Esophagus squamous epithelium (tissue), 5 donors: ENCODE data around the gene KAT2B. TPM values are rescaled to one million over a fixed set of nuclear protein-coding genes. Genes with fewer than 3 reads are reported as not detected.

Source experiments
- DNase-seq: peaks from one replicate; lab custom pipeline; 2025; lab: John Stamatoyannopoulos, UW
- H3K27ac ChIP-seq, 4 donors: fragments of 200-600 bp; sonication (generic); one replicate each; pipeline ENCODE4 v1.5.1; 2016 to 2019; ENCODE audit warnings: mild to moderate bottlenecking in 1 of 4
- H3K27me3 ChIP-seq, 4 donors: fragments of 200-600 bp; sonication (generic); 1 replicate in 3 of 4; 2 replicates in 1 of 4; pipeline versions ENCODE4 v1.5.1 to v1.6.0; 2017 to 2021; ENCODE audit warnings: antibody characterized with exemption in 1 of 4
- H3K36me3 ChIP-seq, 3 donors: fragments of 200-600 bp; sonication (generic); one replicate each; pipeline ENCODE4 v1.5.1; 2016 to 2019
- H3K4me1 ChIP-seq, 3 donors: fragments of 200-600 bp; sonication (generic); one replicate each; pipeline ENCODE4 v1.5.1; 2017 to 2019
- H3K4me3 ChIP-seq, 4 donors: fragments of 200-600 bp; sonication (generic); 1 replicate in 3 of 4; 2 replicates in 1 of 4; pipeline ENCODE4 v1.5.1; 2016 to 2019; ENCODE audit warnings: mild to moderate bottlenecking in 2 of 4, moderate library complexity in 1 of 4
- H3K9me3 ChIP-seq, 3 donors: fragments of 200-600 bp; sonication (generic); one replicate each; pipeline ENCODE4 v1.5.1; 2016 to 2019
- CTCF ChIP-seq, 6 experiments: fragments of 450-650 bp in 4 of 6; fragments of 200-600 bp in 2 of 6; sonication (generic) in 2 of 6; IDR thresholded peaks; one replicate each; pipeline ENCODE4 v1.5.1; 2016 to 2019; ENCODE audit warnings: antibody characterized with exemption in 6 of 6, mild to moderate bottlenecking in 4 of 6, moderate library complexity in 4 of 6
- POLR2A ChIP-seq, 4 donors: fragments of 450-650 bp; IDR thresholded peaks; one replicate each; pipeline ENCODE4 v1.6.1; 2017; ENCODE audit warnings: antibody characterized with exemption in 4 of 4, mild to moderate bottlenecking in 4 of 4, moderate library complexity in 3 of 4
- WGBS, 2 donors: methylation state at CpG; one replicate each; pipeline ENCODE4 v1.1.5; 2018; 5-methylcytosine and 5-hydroxymethylcytosine counted together
- intact Hi-C: fragments of 100-400 bp; cut with DNase I; formaldehyde crosslinking; loops from one replicate; pipeline ENCODE4 v1.15.0; 2022
- total RNA-seq, 4 donors: library from RNA; depleted of rRNA; stranded (reverse); fragments of >200 nt; gene quantifications; one replicate each; pipeline ENCODE4 v1.1.0, GENCODE V29; 2016
- donor health status: DM: yes; HTN: yes; CAD: no.

The KAT2B gene
- total RNA-seq, 4 donors from 2014 or later, result 20.0 to 27.1 (median 23.8) TPM

GRCh38 chr3:20083953-20084352 lies 43.7 kb downstream of the KAT2B start:
- Histone ChIP-seq H3K4me1 (peaks cover 10 to 22% (median 16%) of the 10 kb centered on the region in 3 donors), H3K27me3 (no peaks in the 10 kb centered on the region), H3K9me3 (no peaks in the 10 kb centered on the region), H3K36me3 (peaks cover 0 to 23% (median 0%) of the 10 kb centered on the region in 3 donors), H3K4me3 (no peak overlapping the region), H3K27ac (no peak overlapping the region)
- WGBS, 2 donors, result 86 to 90% methylated on average over 2 of the region's 2 CpGs
- intact Hi-C loops, result no loop called here
- no peak for DNase-seq
- TF ChIP-seq CTCF (IDR thresholded peaks at IDR 0.05), result no peak
- TF ChIP-seq POLR2A (IDR thresholded peaks at IDR 0.05), result no peak

GRCh38 chr3:20091331-20092047 lies 51.2 kb downstream of the KAT2B start:
- intact Hi-C loops, result no loop called here
- no peak for DNase-seq
- Histone ChIP-seq H3K9me3 (peaks cover 0 to 4% (median 0%) of the 10 kb centered on the region in 3 donors), H3K36me3 (peaks cover 0 to 40% (median 0%) of the 10 kb centered on the region in 3 donors), H3K27me3 (no peaks in the 10 kb centered on the region), H3K27ac (no peak overlapping the region), H3K4me1 (peaks cover 0 to 7% (median 0%) of the 10 kb centered on the region in 3 donors), H3K4me3 (no peak overlapping the region)
- 77 to 90% methylated on average over 2 of the region's 2 CpGs for WGBS, 2 donors
- no peak for TF ChIP-seq POLR2A (IDR thresholded peaks at IDR 0.05)
- TF ChIP-seq CTCF (IDR thresholded peaks at IDR 0.05), result no peak

GRCh38 chr3:20095470-20095869 lies 55.2 kb downstream of the KAT2B start:
- 93 to 94% methylated on average over 4 of the region's 4 CpGs for WGBS, 2 donors
- Histone ChIP-seq H3K27ac (no peak overlapping the region), H3K36me3 (peaks cover 0 to 65% (median 0%) of the 10 kb centered on the region in 3 donors), H3K9me3 (no peaks in the 10 kb centered on the region), H3K27me3 (no peaks in the 10 kb centered on the region), H3K4me1 (peaks cover 0 to 7% (median 0%) of the 10 kb centered on the region in 3 donors), H3K4me3 (no peak overlapping the region)
- no peak for DNase-seq
- TF ChIP-seq POLR2A (IDR thresholded peaks at IDR 0.05) (no peak), CTCF (IDR thresholded peaks at IDR 0.05) (no peak)
- intact Hi-C loops, result no loop called here

GRCh38 chr3:20096135-20096685 lies 56.0 kb downstream of the KAT2B start:
- Histone ChIP-seq H3K36me3 (peaks cover 0 to 70% (median 0%) of the 10 kb centered on the region in 3 donors), H3K27ac (no peak overlapping the region), H3K4me1 (peaks cover 0 to 7% (median 0%) of the 10 kb centered on the region in 3 donors)

More at GRCh38 chr3:20096135-20096685, 56.0 kb downstream of the KAT2B start:
- Histone ChIP-seq H3K4me3 (no peak overlapping the region), H3K9me3 (no peaks in the 10 kb centered on the region), H3K27me3 (no peaks in the 10 kb centered on the region)
- WGBS, 2 donors, result 64 to 80% methylated on average over 3 of the region's 3 CpGs
- no peak for DNase-seq
- intact Hi-C loops, result no loop called here
- TF ChIP-seq CTCF (IDR thresholded peaks at IDR 0.05), result no peak
- TF ChIP-seq POLR2A (IDR thresholded peaks at IDR 0.05), result no peak
